Activated CD8-positive, alpha-beta T cell treated with anti-CD3 and anti-CD28 coated beads, Interleukin-2, amount 10 ng/mL, durations not matched to agents 7 days and 5 days (primary cell): ENCODE data around the gene RAPGEF1. TPM values are rescaled to one million over a fixed set of nuclear protein-coding genes. Genes with fewer than 3 reads are reported as not detected.
"Not testable (repeated sequence)": the region's sequence is repeated elsewhere in the genome, so short reads cannot be mapped to it uniquely, and the experiment has no call there.

Experiments
- ATAC-seq: fragments of 150-1000 bp; cut with Tn5 transposase; one replicate; pipeline ENCODE4 v1.10.0; 2021; ENCODE audit warnings: moderate library complexity
- CTCF ChIA-PET: fragments of 350-600 bp; sonication (Branson Sonifier 250); formaldehyde crosslinking; loops from one replicate; lab custom pipeline; 2021; ENCODE audit warnings: antibody characterized with exemption; lab: Charles Lee
- POLR2A ChIA-PET: fragments of 350-600 bp; sonication (Branson Sonifier 250); formaldehyde crosslinking; loops from one replicate; lab custom pipeline; 2021; ENCODE audit warnings: antibody characterized with exemption; lab: Charles Lee
- DNase-seq: peaks from one replicate; pipeline ENCODE4 v3.0.0-alpha.2; 2020
- H3K27ac Mint-ChIP-seq: one replicate; pipeline ENCODE4 v1.8.0; 2021; ENCODE audit warnings: mild to moderate bottlenecking, mixed read lengths
- H3K27me3 Mint-ChIP-seq: one replicate; pipeline ENCODE4 v1.8.0; 2021; ENCODE audit warnings: low read depth, mixed read lengths
- H3K36me3 Mint-ChIP-seq: one replicate; pipeline ENCODE4 v1.8.0; 2021; ENCODE audit warnings: low read depth, mixed read lengths
- H3K4me1 Mint-ChIP-seq: one replicate; pipeline ENCODE4 v1.8.0; 2021; ENCODE audit warnings: low read depth, mixed read lengths
- H3K4me3 Mint-ChIP-seq: one replicate; pipeline ENCODE4 v1.8.0; 2021; ENCODE audit warnings: mild to moderate bottlenecking, mixed read lengths
- H3K9me3 Mint-ChIP-seq: one replicate; pipeline ENCODE4 v1.8.0; 2022; ENCODE audit warnings: mixed read lengths; ENCODE audit not compliant: insufficient read depth
- total RNA-seq, 2 experiments: library from RNA; stranded (reverse); gene quantifications; one replicate each; pipeline ENCODE4 v1.2.3, GENCODE V29; 2021

Gene RAPGEF1
- total RNA-seq, 2 experiments from 2014 or later = 128 TPM

GRCh38 chr9:131685753-131686706 lies 53.8 kb downstream of the RAPGEF1 start:
- DNase-seq = no peak
- Mint-ChIP-seq H3K27ac (no peak overlapping the region), H3K27me3 (no peaks in the 10 kb centered on the region), H3K4me1 (peaks cover 42% of the 10 kb centered on the region), H3K4me3 (no peak overlapping the region), H3K36me3 (peaks cover 10% of the 10 kb centered on the region), H3K9me3 (no peaks in the 10 kb centered on the region)
- POLR2A ChIA-PET = no interaction called here
- ATAC-seq = no peak
- CTCF ChIA-PET = no interaction called here

- CTCF ChIA-PET, ATAC-seq, H3K4me3 Mint-ChIP-seq: not testable (repeated sequence)
These were observed 56.8 kb downstream of the RAPGEF1 start for GRCh38 chr9:131683094-131683493.

GRCh38 chr9:131682261-131682660 lies 57.6 kb downstream of the RAPGEF1 start:
- ChIA-PET CTCF (interaction anchor here (1.1 to 11.4 kb wide), 2 partner anchors 52 to 59 kb away, joined by 3 to 100 read pairs; partner anchors contain the start of gene RAPGEF1), POLR2A (no interaction called here)
- H3K27me3 Mint-ChIP-seq = no peaks in the 10 kb centered on the region
- DNase-seq = no peak
- H3K27ac Mint-ChIP-seq = no peak overlapping the region
- H3K36me3 Mint-ChIP-seq = peaks cover 22% of the 10 kb centered on the region
- no peak overlapping the region for H3K4me3 Mint-ChIP-seq
- H3K4me1 Mint-ChIP-seq = peaks cover 52% of the 10 kb centered on the region
- no peaks in the 10 kb centered on the region for H3K9me3 Mint-ChIP-seq
- no peak for ATAC-seq

More at GRCh38 chr9:131683094-131683493, 56.8 kb downstream of the RAPGEF1 start:
- H3K27ac Mint-ChIP-seq, POLR2A ChIA-PET, DNase-seq, H3K9me3 Mint-ChIP-seq, H3K27me3 Mint-ChIP-seq: not testable (repeated sequence)
- Mint-ChIP-seq H3K36me3 (peaks cover 22% of the 10 kb centered on the region), H3K4me1 (peaks cover 50% of the 10 kb centered on the region)

DNA sequence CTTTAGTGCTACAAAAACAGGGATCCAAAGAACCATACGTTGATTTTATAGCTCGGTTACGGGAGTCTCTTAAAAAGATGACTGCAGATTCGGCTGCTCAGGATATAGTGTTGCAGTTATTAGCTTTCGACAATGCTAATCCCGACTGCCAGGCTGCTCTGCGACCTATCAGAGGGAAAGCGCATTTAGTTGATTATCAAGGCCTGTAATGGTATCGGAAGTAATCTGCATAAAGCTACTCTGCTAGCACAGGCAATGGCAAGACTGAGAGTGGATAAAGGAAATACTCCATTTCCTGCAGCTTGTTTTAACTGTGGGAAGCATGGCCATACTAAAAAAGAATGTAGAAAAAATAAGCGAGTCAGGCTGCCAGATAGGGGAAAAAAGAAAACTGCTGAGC lies 58.0 kb downstream of the RAPGEF1 start:
- peaks cover 56% of the 10 kb centered on the region for H3K4me1 Mint-ChIP-seq
- POLR2A ChIA-PET, H3K9me3 Mint-ChIP-seq, ATAC-seq, DNase-seq, H3K4me3 Mint-ChIP-seq, H3K27ac Mint-ChIP-seq, H3K27me3 Mint-ChIP-seq: not testable (repeated sequence)
- H3K36me3 Mint-ChIP-seq = peaks cover 22% of the 10 kb centered on the region
- CTCF ChIA-PET = interaction anchor here (1.1 to 11.4 kb wide), 3 partner anchors 50 to 60 kb away, joined by 3 to 100 read pairs (median 3); partner anchors contain the start of gene RAPGEF1

DNA sequence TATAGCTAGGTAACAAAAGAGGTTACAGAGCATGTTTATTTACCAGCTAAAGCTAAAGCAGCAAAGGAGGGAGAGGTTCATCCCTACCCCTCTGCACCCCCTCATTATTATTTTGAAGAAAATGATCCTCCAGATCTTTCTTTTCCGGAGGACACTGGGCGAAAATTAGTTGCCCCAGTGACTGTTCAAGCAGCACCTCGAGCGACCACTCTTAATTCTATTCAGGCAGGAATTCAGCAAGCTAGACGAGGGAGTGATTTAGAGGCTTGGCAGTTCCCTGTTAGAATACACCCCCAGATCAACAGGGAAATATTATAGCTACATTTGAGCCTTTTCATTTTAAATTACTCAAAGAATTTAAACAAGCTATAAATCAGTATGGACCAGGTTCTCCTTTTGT lies 58.8 kb downstream of the RAPGEF1 start:
- peaks cover 22% of the 10 kb centered on the region for H3K36me3 Mint-ChIP-seq

GRCh38 chr9:131679261-131680020 lies 60.4 kb downstream of the RAPGEF1 start:
- peak overlapping the region; percentile 91 for H3K27ac Mint-ChIP-seq
- peaks cover 78% of the 10 kb centered on the region for H3K4me1 Mint-ChIP-seq
- peaks cover 22% of the 10 kb centered on the region for H3K36me3 Mint-ChIP-seq
- DNase-seq = no peak
- H3K27me3 Mint-ChIP-seq = no peaks in the 10 kb centered on the region
- no peak overlapping the region for H3K4me3 Mint-ChIP-seq
- H3K9me3 Mint-ChIP-seq = no peaks in the 10 kb centered on the region
- CTCF ChIA-PET = interaction anchor here (0.9 to 11.4 kb wide), 10 partner anchors 9 to 62 kb away, joined by 3 to 100 read pairs (median 21); partner anchors contain the start of gene RAPGEF1
- POLR2A ChIA-PET = interaction anchor here (0.7 to 4.9 kb wide), 6 partner anchors 11 to 101 kb away, joined by 3 to 37 read pairs (median 10); partner anchors contain the start of gene RAPGEF1
- ATAC-seq = no peak

More for the DNA sequence above, 58.8 kb downstream of the RAPGEF1 start:
- DNase-seq, ATAC-seq, POLR2A ChIA-PET, H3K9me3 Mint-ChIP-seq, H3K4me3 Mint-ChIP-seq, H3K27me3 Mint-ChIP-seq, H3K27ac Mint-ChIP-seq: not testable (repeated sequence)
- H3K4me1 Mint-ChIP-seq = peaks cover 62% of the 10 kb centered on the region
- CTCF ChIA-PET = interaction anchor here (1.1 to 11.4 kb wide), 3 partner anchors 51 to 61 kb away, joined by 3 to 100 read pairs (median 3); partner anchors contain the start of gene RAPGEF1

GRCh38 chr9:131678499-131679111 lies 61.3 kb downstream of the RAPGEF1 start:
- ATAC-seq (peak; percentile 97), DNase-seq (peak; percentile 84)
- peaks cover 81% of the 10 kb centered on the region for H3K4me1 Mint-ChIP-seq
- peak overlapping the region; percentile 37 for H3K4me3 Mint-ChIP-seq
- H3K9me3 Mint-ChIP-seq = no peaks in the 10 kb centered on the region
- CTCF ChIA-PET = interaction anchor here (0.7 to 11.4 kb wide), 16 partner anchors 8 to 87 kb away, joined by 3 to 100 read pairs (median 8); partner anchors contain the start of gene RAPGEF1
- H3K27ac Mint-ChIP-seq = peak overlapping the region; percentile 91
- H3K36me3 Mint-ChIP-seq = peaks cover 22% of the 10 kb centered on the region
- POLR2A ChIA-PET = interaction anchor here (0.6 to 4.9 kb wide), 12 partner anchors 10 to 553 kb away, joined by 3 to 44 read pairs (median 4); partner anchors contain the start of genes NUP214 and RAPGEF1
- no peaks in the 10 kb centered on the region for H3K27me3 Mint-ChIP-seq

DNA sequence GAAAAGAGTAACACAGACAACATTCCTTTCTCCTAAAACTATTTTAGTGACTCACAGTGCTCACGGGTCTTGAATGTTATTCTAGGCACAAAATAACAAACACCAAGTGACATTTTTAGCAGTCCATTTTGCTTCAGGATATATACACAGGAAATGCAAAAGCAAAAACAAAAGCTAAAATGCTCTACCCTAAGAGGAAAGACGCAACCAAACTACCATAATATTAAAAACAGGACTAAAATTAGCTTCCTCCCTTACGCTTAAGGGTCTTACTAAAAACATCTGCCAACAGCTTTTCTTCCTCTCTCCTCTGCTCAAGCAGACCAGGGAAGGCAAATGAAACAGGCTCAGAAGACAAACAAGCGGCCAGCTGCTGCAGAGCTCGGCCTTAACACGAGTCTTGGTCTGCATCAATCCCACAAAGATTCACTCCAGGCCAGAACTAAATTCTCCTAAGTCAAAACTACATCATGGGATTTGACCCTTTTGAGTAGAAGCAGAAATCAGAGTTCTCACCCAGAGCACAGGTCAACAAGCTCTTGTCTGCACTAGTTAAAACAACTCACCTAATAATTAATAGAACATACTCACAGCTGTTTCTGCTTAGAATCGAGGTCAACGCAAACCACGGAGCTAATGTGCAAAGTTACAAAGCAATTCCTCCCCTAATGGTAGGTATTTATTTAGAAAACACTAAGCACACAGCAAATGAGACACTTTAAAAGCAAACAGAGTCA lies 62.3 kb downstream of the RAPGEF1 start:
- no peaks in the 10 kb centered on the region for H3K27me3 Mint-ChIP-seq
- H3K9me3 Mint-ChIP-seq = no peaks in the 10 kb centered on the region
- H3K27ac Mint-ChIP-seq = peak overlapping the region; percentile 91
- peaks cover 86% of the 10 kb centered on the region for H3K4me1 Mint-ChIP-seq
- ATAC-seq = no peak
- CTCF ChIA-PET = interaction anchor here (0.7 to 11.4 kb wide), 22 partner anchors 7 to 86 kb away, joined by 3 to 100 read pairs (median 5); partner anchors contain the start of gene RAPGEF1
- peaks cover 25% of the 10 kb centered on the region for H3K36me3 Mint-ChIP-seq
- H3K4me3 Mint-ChIP-seq = peak overlapping the region; percentile 66
- POLR2A ChIA-PET = interaction anchor here (0.6 to 4.9 kb wide), 15 partner anchors 9 to 1209 kb away, joined by 3 to 44 read pairs (median 3); partner anchors contain the start of genes NUP214 and RAPGEF1
- DNase-seq = no peak

DNA sequence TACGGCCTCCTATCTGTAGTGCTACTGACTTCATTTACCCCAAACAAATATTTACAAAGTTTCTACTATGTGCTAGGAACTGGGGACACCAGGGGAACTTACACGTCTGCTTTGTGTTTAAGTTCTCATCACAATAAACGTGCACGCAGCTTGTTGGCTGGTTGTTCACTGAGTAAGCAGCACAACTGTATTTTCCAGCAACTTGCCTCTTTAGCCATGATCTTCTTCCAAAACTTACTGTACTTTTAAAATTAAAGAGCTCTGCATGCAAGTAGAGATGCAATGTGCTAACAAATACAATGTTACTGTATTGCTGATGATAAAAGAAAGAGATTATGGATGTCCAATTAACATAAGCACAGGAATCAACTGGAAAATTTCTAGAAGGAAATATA lies 62.8 kb downstream of the RAPGEF1 start:
- H3K27ac Mint-ChIP-seq = peak overlapping the region; percentile 91
- peak overlapping the region; percentile 66 for H3K4me3 Mint-ChIP-seq
- ChIA-PET CTCF (interaction anchor here (0.8 to 11.4 kb wide), 15 partner anchors 10 to 72 kb away, joined by 3 to 100 read pairs (median 7); partner anchors contain the start of gene RAPGEF1), POLR2A (interaction anchor here (0.6 to 4.9 kb wide), 7 partner anchors 8 to 56 kb away, joined by 3 to 44 read pairs (median 17); no protein-coding TSS in a partner anchor)
- no peak for ATAC-seq
- H3K9me3 Mint-ChIP-seq = no peaks in the 10 kb centered on the region
- no peaks in the 10 kb centered on the region for H3K27me3 Mint-ChIP-seq
- peaks cover 25% of the 10 kb centered on the region for H3K36me3 Mint-ChIP-seq
- no peak for DNase-seq
- H3K4me1 Mint-ChIP-seq = peaks cover 87% of the 10 kb centered on the region

- DNase-seq (peak; percentile 42), ATAC-seq (peak; percentile 42)
- Mint-ChIP-seq H3K36me3 (peaks cover 27% of the 10 kb centered on the region), H3K27ac (peak overlapping the region; percentile 91), H3K4me3 (peak overlapping the region; percentile 19), H3K4me1 (peaks cover 87% of the 10 kb centered on the region), H3K9me3 (no peaks in the 10 kb centered on the region), H3K27me3 (no peaks in the 10 kb centered on the region)
- ChIA-PET POLR2A (interaction anchor here (2.7 to 4.9 kb wide), 4 partner anchors 8 to 56 kb away, joined by 17 to 44 read pairs (median 37); no protein-coding TSS in a partner anchor), CTCF (interaction anchor here (1.0 to 11.4 kb wide), 11 partner anchors 10 to 65 kb away, joined by 3 to 100 read pairs (median 7); partner anchors contain the start of gene RAPGEF1)
These were observed 63.4 kb downstream of the RAPGEF1 start for GRCh38 chr9:131676431-131676972.
